GM19455 (cell line): ENCODE results near the gene NCS1.
"Not testable (repeated sequence)": the region's sequence is repeated elsewhere in the genome, so short reads cannot be mapped to it uniquely, and the experiment has no call there.

ENCODE experiments used
- ATAC-seq: cut with Tn5 transposase; IDR thresholded peaks from one replicate; pipeline ENCODE4 v1.9.1; 2021; ENCODE audit not compliant: unreplicated experiment

NCS1 gene

DNA sequence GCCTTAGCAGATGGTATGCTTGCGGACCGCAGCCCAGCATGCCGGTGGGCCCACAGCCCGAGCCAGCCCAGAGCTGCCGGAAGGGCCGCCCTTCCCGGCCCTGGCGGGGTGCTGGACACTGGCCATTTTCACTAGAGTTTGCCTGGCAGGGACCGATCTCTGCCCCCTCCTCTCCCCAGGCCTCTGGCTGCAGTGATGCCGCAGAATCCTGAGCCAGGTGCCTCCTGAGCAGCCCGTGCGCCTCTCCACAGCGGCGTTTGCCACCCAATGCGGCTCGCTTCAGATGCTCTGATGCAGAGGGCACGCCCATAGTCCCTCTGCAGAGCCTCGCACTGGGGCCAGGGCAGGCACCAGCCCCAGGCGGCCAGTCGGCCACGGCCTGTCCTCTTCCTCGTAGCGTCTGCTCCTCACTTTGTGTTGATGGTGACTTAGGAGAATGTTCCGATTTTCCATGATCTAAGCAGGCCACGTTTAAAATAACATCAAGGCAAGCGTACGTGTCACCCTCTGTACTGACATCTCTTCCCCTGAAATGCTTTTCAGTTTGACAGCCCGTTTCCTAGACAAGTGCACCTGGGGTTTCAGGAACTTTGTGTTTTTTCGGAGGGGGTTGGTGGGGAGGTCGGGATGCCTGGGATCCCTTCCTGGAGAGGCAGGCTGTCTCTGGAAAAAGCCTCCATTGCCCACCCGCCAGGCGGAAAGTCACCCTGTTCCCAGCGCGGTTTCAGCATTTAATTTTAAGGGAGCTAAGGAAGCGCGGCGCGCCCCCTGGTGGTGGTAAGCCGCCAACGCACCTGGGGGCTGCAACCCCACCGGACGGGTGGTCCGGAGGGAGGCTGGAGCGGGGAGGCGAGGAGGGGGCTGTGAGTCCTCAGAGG, 63.6 kb downstream of the NCS1 start:
- ATAC-seq, result no peak

DNA sequence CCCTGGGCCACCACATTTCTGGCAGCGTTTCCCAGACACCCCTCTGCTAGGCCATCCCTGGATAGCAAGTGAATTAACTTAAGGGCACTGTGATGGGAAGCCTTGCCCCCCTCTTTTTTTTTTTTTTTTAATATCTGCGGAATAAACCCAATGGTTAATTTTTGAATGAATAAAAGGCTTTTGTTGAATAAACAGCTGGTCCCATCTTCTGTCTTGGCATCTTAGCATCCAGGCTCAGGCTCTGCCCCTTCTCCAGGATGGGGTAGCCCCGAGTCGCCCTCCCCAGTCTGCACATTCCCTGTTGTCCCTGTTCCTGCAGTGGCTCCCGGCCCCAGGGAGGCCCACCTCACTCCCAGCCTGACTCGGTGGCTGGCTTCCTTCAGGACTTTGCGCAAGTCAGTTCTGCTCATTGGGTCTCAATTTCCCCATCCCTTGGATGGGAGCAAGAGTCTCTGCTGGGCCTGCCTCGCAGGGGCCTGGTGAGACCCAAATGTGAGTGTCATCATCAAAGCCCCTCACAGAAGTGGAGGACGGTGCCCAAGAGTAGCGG, 64.3 kb downstream of the NCS1 start:
- no peak for ATAC-seq

DNA sequence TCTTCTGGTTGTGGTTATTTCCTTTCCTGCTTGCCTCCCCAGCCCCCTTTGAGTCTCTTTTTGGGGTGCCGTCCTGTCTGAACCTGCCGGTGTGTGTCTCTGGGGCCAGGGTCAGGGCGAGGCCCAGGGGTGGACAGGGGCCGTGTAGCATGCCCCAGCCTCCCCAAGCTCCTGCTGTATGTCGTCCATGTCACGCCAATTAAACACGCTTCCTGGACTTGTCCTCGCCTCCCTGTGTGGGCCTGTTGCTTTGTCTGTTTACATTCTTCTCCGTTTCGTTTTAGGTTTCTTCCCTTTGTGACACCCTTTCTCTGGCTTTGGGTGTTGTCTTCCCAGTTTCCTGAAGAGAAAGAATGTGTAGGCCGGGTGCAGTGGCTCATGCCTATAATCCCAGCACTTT, 64.9 kb downstream of the NCS1 start:
- no peak for ATAC-seq

DNA sequence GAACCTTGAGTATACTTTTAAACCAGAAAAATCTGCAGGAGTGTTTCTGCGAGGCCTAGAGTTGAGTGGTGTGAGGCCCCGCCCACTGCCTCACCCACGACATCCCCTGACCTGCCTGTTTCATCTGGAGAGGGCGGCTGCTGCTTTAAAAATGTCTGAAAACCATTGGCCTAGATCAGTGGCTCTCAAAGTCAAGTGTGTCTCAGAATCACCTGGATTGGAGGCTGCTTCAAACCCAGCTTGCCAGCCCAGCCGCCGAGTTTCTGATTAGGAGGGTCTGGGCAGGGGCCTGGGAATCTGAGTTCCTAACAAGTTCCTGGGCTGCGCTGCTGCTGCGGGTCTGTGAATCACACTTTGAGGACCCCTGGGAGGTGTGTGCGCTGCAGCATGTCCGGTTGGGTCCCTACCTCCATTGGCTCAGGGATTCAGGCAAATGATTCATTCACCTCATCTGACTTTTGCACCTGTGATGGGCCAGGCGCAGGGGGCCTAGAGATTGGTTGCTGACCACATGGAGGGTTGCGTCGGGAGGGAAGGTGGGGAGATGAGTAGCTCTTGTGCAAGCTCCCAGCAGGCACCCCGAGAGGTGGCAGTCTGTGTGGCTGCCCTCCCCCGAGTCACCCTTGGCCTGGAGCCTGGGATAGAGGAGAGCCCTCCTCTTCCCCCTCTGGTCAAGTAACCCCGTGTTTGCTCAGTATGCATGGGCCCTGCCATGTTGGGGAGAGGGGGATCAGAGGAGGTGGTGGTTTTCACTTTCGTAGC, 65.7 kb downstream of the NCS1 start:
- no peak for ATAC-seq

DNA sequence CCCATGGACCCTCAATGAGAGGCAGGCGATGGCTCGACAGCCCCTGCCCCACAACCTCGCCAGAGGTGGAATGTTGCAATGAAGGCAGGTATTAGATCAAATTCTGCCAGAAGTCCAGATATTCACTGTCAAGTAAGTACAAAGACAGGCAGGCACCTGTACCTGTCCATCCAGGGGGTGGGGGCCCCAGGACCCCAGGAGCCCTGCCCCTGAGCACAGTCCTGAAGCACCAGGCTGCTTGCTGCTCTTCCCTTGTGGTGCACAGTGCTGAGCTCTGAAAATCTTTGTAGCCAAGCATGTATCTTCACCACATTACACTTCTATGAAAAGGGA, 67.1 kb downstream of the NCS1 start:
- no peak for ATAC-seq

DNA sequence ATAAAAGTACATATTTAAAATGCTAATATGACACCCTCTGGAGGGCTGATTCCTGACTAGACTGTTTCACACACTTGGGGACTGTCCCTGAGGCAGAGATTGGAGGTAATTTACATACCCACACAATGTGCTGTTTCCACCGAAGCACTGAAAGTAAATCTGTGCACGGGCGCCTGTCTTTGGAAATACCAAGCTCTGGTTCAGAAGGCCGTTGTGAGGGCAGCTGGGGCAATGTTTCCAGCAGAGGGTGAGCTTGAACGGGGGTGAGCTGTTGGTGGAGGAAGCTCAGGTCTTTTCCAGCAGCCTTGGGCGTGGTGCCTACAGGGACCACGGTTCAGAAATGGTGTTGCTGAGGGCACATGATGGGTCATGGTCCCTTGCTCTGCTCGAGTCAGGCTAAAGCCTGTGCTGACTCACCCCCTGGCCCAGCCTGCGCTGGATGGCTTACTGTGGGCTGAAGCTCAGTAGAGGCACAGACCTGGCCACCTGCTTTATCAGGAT, 67.6 kb downstream of the NCS1 start:
- ATAC-seq, result no peak

DNA sequence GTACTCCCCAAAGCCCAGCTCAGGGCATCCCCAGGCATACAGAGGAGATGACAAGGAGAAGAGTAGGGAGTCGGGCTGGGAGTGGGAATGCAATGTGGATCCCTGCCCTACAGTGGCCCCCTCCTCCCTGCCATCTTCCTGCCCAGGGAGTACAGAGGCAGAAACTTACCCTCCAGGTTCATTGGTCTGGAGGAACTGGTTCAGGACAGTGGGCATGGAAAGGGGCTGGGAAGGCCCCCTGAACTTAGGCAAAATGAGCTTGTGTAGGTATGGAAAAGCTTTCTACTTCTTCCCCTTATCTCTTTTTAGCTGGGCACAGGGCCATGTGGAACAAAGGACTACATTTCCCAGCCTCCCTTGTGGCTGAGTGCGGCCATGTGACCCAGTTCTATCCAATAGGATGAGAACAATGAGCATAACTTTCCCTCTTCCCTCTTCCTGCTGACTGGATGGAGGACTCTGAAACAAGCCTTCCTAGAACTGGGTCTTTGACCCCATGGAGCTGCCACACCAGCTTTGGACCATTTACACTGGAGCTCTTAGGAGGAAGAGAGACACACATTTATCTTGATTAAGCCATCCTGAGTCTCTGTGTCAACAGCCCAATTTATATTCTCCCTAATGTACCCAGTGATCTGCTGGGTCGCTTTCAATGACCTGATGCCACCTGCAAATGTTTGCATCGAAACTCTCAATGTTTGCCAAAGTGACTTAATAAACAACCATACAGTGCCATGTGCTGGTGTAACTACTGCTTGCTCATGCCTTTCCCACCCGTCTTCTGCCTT, 68.4 kb downstream of the NCS1 start:
- ATAC-seq, result no peak

DNA sequence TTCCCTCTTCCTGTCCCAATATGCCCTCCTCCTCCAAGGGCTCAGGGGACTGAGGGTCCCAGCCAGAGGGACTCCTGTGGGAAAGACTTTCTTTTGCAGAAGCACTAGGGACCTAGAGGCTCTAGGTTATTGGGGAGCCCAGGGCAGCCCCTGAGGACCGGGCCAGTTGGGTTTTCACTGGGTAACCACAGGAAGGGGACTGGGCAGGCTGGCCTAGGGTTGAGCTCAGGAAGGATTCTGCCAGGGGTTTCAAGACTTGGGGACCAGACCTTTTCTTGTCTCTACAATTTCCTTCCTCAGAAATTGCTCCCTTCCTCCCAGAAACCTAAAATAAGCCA, 69.0 kb downstream of the NCS1 start:
- no peak for ATAC-seq

DNA sequence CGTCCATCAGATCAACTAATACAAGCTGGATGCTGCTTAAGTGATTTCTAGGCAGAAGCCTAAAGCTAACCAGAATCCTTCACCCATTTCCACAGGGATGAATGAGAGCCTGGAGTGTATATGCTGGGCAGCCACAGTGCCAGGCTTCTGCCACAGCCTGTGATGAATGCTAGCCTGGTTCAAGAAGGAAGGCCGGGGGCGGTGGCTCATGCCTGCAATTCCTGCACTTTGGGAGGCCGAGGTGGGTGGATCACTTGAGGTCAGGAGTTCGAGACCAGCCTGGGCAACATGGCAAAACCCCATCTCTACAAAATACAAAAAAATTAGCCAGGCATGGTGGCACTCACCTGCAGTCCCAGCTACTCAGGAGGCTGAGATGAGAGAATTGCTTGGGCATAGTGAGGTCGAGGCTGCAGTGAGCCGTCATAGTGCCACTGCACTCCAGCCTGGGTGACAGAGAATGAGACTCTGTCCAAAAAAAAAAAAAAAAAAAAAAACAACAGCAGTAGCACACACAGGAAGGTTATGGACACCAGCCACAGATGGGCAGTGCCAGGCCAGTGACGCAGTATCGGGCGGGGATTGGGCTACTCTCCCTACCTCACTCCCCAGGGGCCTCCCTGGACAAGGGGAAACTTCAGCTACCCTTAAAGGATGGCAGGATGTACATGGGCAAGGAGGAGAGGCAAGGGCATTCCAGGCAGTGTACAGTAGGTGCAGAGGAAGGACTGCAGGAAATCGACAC, 70.2 kb downstream of the NCS1 start:
- no peak for ATAC-seq

DNA sequence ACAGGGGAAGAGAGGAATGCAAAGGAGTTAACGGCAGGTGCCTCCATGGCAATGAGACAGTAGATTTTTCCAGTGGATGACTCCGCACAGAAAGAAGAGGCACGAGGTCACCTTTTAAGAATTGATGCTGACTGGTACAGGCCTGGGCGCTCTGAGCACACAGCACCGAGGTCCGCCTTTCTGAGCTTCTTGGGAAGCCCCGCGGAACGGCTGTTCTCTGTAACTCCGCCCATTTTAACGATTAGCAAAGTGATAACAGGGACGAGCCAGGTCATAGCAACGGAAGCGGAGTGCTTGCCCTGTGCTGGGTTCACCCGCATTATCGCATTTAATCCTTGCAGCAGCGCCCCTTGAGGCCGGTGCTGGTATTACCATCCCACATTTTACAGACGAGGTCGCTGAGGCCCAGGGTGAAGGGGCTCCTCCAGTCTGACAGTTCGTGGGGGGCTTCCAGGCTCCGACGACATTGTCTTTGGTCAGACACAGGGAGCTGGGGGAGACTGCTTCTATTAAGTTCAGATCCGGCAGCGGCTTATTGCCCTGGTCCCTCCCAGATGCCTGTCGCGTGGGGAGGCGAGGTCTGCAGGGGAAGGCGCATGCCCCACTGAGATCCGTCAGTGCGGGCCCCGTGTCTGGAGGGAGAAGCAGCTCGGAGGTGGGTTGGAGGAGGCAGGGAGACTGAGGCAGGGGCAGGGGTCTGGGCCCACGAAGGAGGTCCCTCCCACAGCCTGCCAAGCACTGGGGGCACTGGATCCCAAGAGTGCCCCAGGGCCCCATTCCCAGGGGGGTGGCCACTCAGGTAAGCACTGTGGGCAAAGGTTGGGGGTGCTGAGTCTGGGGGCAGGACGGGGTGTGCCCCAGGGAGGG, 71.0 kb downstream of the NCS1 start:
- no peak for ATAC-seq

DNA sequence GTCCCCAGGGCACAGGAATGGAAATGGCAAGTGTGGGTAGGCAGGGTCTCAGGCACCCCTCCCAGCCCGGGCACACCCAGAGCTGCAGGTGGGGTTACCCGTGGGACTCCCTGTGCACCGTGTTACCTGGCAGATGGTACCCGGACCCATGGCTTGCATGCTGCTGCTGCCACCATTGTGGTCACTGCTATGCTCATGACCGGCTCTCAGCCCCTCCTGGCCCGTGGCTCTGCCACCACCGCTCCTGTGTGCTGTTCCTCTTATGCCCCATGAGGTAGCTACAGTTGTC, 71.6 kb downstream of the NCS1 start:
- ATAC-seq, result no peak

DNA sequence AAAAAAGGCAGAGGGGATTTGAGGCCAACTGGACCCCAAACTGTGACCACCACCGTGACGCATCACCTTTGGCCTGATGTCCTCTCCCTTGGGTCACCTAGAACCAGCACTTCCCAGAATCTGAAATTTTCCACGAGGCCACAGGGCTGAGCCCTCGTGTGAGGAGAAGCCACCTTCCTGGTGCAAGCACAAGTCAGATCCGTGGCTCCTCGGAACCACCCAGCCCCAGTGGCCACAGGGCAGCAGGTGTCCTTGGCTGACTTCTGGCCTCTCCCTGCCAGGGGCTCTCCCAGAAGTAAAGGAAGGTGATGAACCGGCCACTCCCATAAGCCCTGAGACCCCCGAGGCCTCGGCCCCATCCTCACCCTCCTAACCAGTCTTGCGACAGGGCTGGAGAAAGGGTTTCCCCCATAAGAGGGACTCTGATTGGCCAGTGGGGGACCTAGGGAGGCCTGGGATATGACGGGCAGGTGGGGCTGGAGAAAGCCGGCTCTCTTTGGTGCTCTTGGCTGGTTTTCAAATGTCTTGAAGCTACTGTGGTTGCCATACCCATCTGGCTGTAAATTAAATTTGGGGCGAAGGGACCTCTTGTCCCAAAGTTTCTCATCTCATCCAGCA, 72.5 kb downstream of the NCS1 start:
- no peak for ATAC-seq

DNA sequence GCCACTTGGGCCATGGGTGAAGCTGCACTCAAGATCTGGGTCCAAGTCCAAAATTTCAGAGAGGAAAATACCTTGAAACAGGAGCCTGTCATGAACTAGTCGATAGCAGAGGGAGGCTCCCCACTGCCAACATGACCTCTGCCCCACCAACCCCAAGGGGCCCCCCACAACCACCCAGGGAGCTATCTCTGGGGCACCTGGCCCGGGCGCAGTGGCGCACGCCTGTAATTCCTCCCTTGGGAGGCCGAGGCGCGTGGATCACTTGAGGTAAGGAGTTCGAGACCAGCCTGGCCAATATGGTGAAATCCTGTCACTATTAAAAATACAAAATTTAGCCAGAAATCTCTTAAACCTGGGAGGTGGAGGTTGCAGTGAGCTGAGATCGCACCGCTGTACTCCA, 73.3 kb downstream of the NCS1 start:
- ATAC-seq, result no peak

DNA sequence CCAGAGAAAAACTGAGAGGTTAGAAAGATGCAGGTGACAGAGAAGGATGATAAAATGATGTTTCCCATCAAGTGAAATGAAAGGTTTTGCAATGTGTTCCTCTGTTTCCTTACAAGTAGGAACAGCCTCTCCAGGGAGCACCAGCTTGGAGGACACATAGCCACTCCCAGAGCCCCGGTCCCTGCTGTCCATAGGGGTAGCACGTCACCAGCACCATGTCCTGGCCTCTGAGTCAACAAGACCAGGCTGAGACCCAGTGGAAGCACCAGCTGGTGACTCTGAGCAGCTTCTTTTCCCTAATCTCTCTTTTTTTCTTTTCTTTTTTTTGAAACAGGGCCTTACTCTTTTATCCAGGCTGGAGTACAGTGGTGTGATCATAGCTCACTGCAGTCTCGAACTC, 73.9 kb downstream of the NCS1 start:
- ATAC-seq, result no peak

DNA sequence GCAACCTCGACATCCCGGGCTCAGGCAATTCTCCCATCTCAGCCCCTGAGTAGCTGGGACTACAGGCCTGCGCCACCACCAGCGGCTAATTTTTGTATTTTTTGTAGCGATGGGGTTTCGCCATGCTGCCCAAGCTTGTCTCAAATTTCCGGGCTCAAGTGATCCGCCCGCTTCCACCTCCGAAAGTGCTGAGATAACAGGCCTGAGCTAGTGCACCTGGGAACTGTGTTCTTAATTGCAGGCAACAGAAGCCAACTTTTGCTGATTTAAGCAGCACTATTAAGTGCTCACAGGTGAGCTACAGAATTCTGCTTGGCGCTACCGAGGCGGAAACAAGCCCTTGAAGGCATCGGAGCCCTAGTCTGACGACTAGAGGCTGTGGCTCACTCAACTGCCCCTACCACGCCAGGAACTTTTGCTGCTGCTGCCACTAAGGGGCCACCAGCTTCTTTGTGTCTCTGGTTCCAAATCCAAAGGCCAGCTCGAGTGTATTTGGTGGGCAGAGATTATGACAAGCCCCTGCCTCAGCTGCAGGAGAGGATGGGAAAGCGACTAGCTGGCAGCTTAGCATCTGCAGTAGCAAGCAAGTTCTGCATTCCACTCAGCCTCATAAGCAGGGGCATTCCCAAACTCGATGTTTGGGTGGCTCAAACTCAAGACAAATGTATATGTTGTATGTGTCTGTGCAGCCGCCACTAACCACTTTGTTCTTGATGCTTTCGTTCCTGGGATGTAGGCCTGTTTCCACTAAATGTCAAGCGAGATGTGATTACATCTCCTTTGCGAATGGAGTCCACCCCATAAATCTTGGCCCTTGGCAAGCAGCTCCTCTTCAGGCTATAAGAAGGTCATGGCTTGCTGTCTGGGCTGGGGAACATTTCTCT, 82.8 kb downstream of the NCS1 start:
- ATAC-seq, result no peak

DNA sequence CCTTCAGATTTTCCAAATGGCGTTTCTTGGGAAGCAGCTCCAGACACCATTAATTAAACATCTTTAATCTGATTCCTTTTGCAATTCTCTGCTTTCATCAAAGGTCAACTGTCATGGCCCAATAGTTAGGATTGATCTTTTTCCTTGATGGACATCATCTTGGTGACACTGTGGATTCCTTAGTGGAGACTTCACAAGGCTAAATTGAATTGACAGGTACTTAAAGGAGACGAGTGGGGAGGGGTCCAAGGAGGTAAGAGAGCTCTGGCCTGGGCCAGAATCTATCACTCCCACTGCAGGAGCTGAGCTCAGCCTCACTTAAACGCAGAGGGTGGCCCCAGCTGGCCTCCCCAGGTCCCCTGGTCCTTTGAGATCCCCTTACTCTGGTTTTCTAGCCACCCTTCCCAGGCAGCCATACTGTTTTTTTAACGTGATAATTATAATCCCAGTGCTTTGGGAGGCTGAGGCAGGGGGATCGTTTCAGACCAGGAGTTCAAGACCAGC, 83.5 kb downstream of the NCS1 start:
- no peak for ATAC-seq

DNA sequence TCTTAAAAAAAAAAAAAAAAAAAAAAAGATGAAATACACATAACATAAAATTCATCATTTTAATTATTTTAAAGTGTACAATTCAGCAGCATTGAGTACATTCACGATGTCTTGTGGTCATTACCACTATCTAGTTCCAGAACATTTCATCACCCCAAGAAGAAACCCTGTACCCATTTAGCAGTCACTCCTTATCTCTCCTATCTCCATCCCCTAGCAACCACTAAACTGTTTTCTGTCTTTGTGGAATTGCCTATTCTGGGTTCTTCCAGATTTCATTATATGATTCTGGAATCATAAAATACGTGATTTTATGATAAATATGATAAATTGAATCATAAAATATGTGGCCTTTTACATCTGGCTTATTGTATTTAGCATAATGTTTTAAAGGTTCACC, 84.4 kb downstream of the NCS1 start:
- ATAC-seq, result no peak

DNA sequence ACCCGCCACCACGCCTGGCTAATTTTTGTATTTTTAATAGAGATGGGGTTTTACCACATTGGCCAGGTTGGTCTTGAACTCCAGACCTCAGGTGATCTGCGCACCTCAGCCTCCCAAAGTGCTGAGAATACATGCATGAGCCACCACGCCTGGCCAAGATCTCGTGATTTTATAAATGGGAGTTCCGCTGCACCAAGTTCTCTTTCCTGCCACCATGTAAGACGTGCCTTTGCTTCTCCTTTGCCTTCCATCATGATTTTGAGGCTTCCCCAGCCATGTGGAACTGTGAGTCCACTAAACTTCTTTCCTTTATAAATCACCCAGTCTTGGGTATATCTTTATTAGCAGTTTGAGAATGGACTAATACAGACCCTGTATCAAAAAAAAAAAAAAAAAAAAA, 85.9 kb downstream of the NCS1 start:
- ATAC-seq, result not testable (repeated sequence)
